ENCODE results near the gene C10orf67. TPM values are rescaled to one million over a fixed set of nuclear protein-coding genes. Genes with fewer than 3 reads are reported as not detected.

Gene C10orf67
- total RNA-seq, 1 donor from 2014 or later: 0.17 TPM

DNA sequence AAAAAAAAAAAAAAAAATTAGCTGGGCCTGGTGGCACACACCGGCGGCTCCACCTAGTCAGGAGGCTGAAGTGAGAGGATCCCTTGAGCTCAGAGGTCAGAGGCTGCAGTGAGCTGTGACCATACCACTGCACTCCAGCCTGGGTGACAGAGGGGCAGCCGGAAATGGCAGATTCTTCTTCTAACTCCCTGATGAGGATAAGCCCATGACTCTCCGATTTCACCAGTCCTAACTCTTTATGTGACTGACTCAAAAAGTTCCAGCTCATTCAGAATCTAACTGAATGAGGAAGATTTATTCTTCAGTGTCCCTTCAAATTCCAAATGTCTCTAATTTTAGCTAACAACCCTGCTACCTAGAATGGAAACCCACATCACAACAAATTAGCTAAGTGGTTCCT, 4.2 kb downstream of the C10orf67 start:
- H3K4me1 Mint-ChIP-seq (ENCODE audit: unreplicated experiment): peaks cover 6% of the 10 kb centered on the region
- no peak overlapping the region for H3K4me3 Mint-ChIP-seq
- no peak overlapping the region for H3K27ac Mint-ChIP-seq
- H3K27me3 Mint-ChIP-seq: peaks cover 21% of the 10 kb centered on the region
- no peaks in the 10 kb centered on the region for H3K9me3 Mint-ChIP-seq
- no peaks in the 10 kb centered on the region for H3K36me3 Mint-ChIP-seq
- TF ChIP-seq, protein P1, sequence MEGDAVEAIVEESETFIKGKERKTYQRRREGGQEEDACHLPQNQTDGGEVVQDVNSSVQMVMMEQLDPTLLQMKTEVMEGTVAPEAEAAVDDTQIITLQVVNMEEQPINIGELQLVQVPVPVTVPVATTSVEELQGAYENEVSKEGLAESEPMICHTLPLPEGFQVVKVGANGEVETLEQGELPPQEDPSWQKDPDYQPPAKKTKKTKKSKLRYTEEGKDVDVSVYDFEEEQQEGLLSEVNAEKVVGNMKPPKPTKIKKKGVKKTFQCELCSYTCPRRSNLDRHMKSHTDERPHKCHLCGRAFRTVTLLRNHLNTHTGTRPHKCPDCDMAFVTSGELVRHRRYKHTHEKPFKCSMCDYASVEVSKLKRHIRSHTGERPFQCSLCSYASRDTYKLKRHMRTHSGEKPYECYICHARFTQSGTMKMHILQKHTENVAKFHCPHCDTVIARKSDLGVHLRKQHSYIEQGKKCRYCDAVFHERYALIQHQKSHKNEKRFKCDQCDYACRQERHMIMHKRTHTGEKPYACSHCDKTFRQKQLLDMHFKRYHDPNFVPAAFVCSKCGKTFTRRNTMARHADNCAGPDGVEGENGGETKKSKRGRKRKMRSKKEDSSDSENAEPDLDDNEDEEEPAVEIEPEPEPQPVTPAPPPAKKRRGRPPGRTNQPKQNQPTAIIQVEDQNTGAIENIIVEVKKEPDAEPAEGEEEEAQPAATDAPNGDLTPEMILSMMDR (conservative IDR thresholded peaks at IDR 0.05): no peak
- no peak for DNase-seq (ENCODE audit: extremely low spot score, unreplicated experiment)

DNA sequence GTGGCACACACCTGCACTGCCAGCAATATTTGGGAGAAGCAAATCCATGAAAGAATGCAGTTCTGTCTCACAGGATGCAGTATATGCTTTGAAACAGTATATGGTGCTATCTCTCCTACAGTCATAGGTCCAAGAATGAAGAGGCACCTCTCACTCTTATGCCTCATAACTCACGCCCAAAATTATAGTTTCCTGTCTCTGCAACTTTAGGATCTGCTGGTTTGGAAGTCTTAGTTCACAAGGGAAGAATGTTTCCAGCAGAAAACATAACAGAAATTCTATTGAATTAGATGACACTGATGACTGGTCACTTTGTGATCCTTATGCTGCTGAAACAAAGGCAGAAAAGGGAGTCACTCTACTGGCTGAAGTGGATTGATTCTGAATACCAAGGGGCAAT, 5.7 kb downstream of the C10orf67 start:
- no peak overlapping the region for H3K27ac Mint-ChIP-seq
- no peaks in the 10 kb centered on the region for H3K4me1 Mint-ChIP-seq (ENCODE audit: unreplicated experiment)
- H3K27me3 Mint-ChIP-seq: peaks cover 16% of the 10 kb centered on the region
- H3K4me3 Mint-ChIP-seq: no peak overlapping the region
- DNase-seq (ENCODE audit: extremely low spot score, unreplicated experiment): no peak
- H3K9me3 Mint-ChIP-seq: no peaks in the 10 kb centered on the region
- no peaks in the 10 kb centered on the region for H3K36me3 Mint-ChIP-seq
- TF ChIP-seq, protein P1 (conservative IDR thresholded peaks at IDR 0.05): no peak

DNA sequence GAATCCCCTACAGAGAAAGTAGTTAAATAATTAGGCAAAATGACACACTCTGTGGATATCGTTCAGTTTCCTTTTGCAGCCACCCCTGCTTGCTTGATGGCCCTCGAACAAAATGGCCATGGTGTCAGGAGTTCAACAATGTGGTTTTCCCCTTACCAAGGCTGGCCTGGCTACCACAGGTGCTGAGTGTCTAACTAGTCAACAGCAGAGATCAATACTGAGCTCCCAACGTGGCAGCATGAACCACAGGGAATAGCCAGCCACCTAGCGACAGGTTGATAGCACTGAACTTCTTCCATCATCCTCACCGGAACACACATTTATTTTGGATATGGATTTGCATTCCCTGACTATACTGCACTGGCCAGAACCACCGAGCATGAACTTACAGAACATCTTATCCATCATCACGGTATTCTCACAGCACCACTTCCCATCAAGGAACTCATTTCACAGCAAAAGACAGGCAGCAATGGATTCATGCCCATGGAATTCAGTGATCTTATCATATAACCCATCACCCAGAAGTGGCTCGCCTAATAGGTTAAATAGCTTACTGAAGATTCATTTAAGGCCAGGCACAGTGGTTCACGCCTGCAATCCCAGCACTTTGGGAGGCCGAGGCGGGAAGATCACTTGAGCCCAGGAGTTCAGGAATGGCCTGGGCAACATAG, 6.3 kb downstream of the C10orf67 start:
- TF ChIP-seq, protein P1 (conservative IDR thresholded peaks at IDR 0.05): peak; percentile 36
- no peaks in the 10 kb centered on the region for H3K9me3 Mint-ChIP-seq
- no peak overlapping the region for H3K27ac Mint-ChIP-seq
- no peaks in the 10 kb centered on the region for H3K4me1 Mint-ChIP-seq (ENCODE audit: unreplicated experiment)
- no peak for DNase-seq (ENCODE audit: extremely low spot score, unreplicated experiment)
- H3K4me3 Mint-ChIP-seq: no peak overlapping the region
- no peaks in the 10 kb centered on the region for H3K36me3 Mint-ChIP-seq
- H3K27me3 Mint-ChIP-seq: peaks cover 13% of the 10 kb centered on the region

DNA sequence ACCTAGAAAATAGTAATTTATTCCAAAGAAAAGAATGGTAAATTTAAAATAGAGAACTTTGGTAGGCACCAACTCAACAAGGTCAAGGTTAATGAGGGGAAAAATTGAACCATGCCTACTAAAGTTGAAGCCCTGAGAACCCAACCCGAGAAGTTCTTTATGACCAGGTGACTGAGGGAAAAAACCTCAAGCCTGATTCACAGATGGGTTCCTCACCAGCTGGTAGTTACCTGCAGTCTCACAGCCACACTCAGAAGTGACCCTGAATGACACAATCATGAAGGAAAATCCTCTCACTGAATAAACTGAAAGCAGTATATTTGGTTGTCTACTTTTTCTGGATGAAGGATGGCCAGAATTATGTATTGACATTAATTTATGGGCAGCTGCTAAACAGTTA, 7.0 kb downstream of the C10orf67 start:
- no peak overlapping the region for H3K4me3 Mint-ChIP-seq
- peaks cover 6% of the 10 kb centered on the region for H3K27me3 Mint-ChIP-seq
- TF ChIP-seq, protein P1 (conservative IDR thresholded peaks at IDR 0.05): no peak
- no peak for DNase-seq (ENCODE audit: extremely low spot score, unreplicated experiment)
- no peaks in the 10 kb centered on the region for H3K9me3 Mint-ChIP-seq
- no peaks in the 10 kb centered on the region for H3K36me3 Mint-ChIP-seq
- no peak overlapping the region for H3K27ac Mint-ChIP-seq
- no peaks in the 10 kb centered on the region for H3K4me1 Mint-ChIP-seq (ENCODE audit: unreplicated experiment)

DNA sequence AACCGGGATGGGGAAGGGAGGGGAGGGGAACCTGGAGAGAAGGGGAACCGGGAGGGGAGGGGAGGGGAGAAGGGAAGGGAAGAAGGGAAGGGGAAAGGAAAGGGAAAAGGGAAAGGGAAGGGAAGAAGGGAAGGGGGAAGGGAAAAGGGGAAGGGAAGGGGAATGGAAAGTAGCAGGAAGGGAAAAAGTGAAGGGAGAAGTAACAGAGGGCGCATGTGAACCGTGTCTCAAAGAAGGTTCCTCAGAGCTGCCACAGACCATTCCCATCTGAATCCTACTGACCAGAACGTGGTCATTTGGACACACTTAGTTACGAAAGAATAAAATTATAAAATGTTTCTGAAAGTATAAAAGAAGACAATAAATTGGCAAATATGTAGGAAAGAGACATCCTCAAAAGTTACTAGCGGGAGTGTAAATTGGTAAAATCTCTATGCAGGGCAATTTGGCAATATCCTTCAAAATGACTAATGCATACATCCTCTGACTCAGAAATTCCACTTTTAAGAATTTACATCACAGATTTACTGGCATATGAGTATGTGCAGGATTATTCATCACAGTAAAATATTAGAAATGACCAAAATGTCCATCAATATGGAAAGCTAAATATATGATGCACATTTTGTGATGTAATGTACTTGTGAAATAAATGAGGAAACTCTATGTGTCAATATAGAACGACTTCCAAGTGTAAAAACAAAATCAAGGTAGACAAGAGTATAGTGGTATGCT, 12.9 kb downstream of the C10orf67 start:
- no peaks in the 10 kb centered on the region for H3K36me3 Mint-ChIP-seq
- H3K27ac Mint-ChIP-seq: no peak overlapping the region
- no peak for DNase-seq (ENCODE audit: extremely low spot score, unreplicated experiment)
- H3K9me3 Mint-ChIP-seq: no peaks in the 10 kb centered on the region
- no peak overlapping the region for H3K4me3 Mint-ChIP-seq
- H3K27me3 Mint-ChIP-seq: peaks cover 14% of the 10 kb centered on the region
- TF ChIP-seq, protein P1 (conservative IDR thresholded peaks at IDR 0.05): no peak
- H3K4me1 Mint-ChIP-seq (ENCODE audit: unreplicated experiment): no peaks in the 10 kb centered on the region
